ENCODE measurements around the gene NOC3L.

GRCh38 chr10:94361171-94361794 is 1.5 kb downstream of the NOC3L start:
- TF ChIP-seq POLR2A (IDR thresholded peaks at IDR 0.05) (no peak), CTCF (IDR thresholded peaks at IDR 0.05) (no peak)

All from prostate gland (tissue), 2 donors.